Measurements from ENCODE around the gene CAPN12. TPM values are rescaled to one million over a fixed set of nuclear protein-coding genes. Genes with fewer than 3 reads are reported as not detected.
A peak's percentile ranks its signal among the peaks of the same experiment; 100 is the strongest.

Gene CAPN12
- total RNA-seq, 1 donor from 2014 or later, result 12.4 TPM

GRCh38 chr19:38736036-38736412, 8.2 kb downstream of the CAPN12 start:
- no peak for TF ChIP-seq CTCF (IDR thresholded peaks at IDR 0.05)
- ChIA-PET CTCF (no interaction called here), POLR2A (interaction anchor here (0.6 to 4.1 kb wide), 4 partner anchors 34 to 710 kb away, joined by 3 to 28 read pairs (median 10); partner anchors contain the start of genes HNRNPL and SUPT5H)
- DNase-seq, result peak; percentile 57
- ATAC-seq (ENCODE audit: low read depth), result peak; percentile 43
- intact Hi-C loops (cut with micrococcal nuclease), result loop anchor here (1.0 to 10.0 kb wide), 6 partner anchors 33 to 362 kb away; partner anchors contain the start of genes ACTN4, ECH1 and PSMD8
- Mint-ChIP-seq H3K27me3 (no peaks in the 10 kb centered on the region), H3K4me1 (peaks cover 38% of the 10 kb centered on the region), H3K4me3 (peak overlapping the region; percentile 72), H3K36me3 (ENCODE audit: low read depth) (peaks cover 4% of the 10 kb centered on the region), H3K9me3 (no peaks in the 10 kb centered on the region), H3K27ac (peak overlapping the region; percentile 56)

GRCh38 chr19:38735257-38735686, 9.0 kb downstream of the CAPN12 start:
- no peaks in the 10 kb centered on the region for H3K27me3 Mint-ChIP-seq
- H3K36me3 Mint-ChIP-seq (ENCODE audit: low read depth), result peaks cover 8% of the 10 kb centered on the region
- POLR2A ChIA-PET, result interaction anchor here (0.6 to 4.1 kb wide), 15 partner anchors 35 to 700 kb away, joined by 3 to 28 read pairs (median 5); partner anchors contain the start of genes ACTN4, ECH1, EIF3K and HNRNPL
- H3K4me3 Mint-ChIP-seq, result peak overlapping the region; percentile 82
- peaks cover 38% of the 10 kb centered on the region for H3K4me1 Mint-ChIP-seq
- intact Hi-C loops (cut with micrococcal nuclease), result loop anchor here (1.0 to 10.0 kb wide), 6 partner anchors 97 to 332 kb away; partner anchors contain the start of genes ECH1, FAM98C, NFKBIB and SIRT2
- ATAC-seq (ENCODE audit: low read depth) (peak; percentile 31), DNase-seq (peak; percentile 49)
- H3K27ac Mint-ChIP-seq, result peak overlapping the region; percentile 90
- H3K9me3 Mint-ChIP-seq, result no peaks in the 10 kb centered on the region
- TF ChIP-seq CTCF (IDR thresholded peaks at IDR 0.05), result no peak
- CTCF ChIA-PET, result interaction anchor here (1.1 to 3.0 kb wide), 4 partner anchors 132 to 332 kb away, joined by 3 to 25 read pairs (median 5); partner anchors contain the start of genes FAM98C, MRPS12 and SARS2

- TF ChIP-seq CTCF (IDR thresholded peaks at IDR 0.05), result no peak
- H3K36me3 Mint-ChIP-seq (ENCODE audit: low read depth), result peaks cover 12% of the 10 kb centered on the region
- H3K27me3 Mint-ChIP-seq, result no peaks in the 10 kb centered on the region
- intact Hi-C loops (cut with micrococcal nuclease), result loop anchor here (1.0 to 10.0 kb wide), 7 partner anchors 98 to 332 kb away; partner anchors contain the start of genes ECH1, FAM98C, MRPS12 and NFKBIB
- H3K4me3 Mint-ChIP-seq, result peak overlapping the region; percentile 82
- ATAC-seq (ENCODE audit: low read depth), result peak; percentile 19
- CTCF ChIA-PET, result interaction anchor here (1.1 to 3.0 kb wide), 4 partner anchors 132 to 332 kb away, joined by 3 to 25 read pairs (median 5); partner anchors contain the start of genes FAM98C, MRPS12 and SARS2
- POLR2A ChIA-PET, result interaction anchor here (0.6 to 4.1 kb wide), 17 partner anchors 8 to 701 kb away, joined by 3 to 28 read pairs (median 5); partner anchors contain the start of genes ACTN4, ECH1, EIF3K and HNRNPL
- peak overlapping the region; percentile 90 for H3K27ac Mint-ChIP-seq
- H3K9me3 Mint-ChIP-seq, result no peaks in the 10 kb centered on the region
- peak; percentile 38 for DNase-seq
- peaks cover 40% of the 10 kb centered on the region for H3K4me1 Mint-ChIP-seq
Observed at GRCh38 chr19:38734426-38735256, 9.6 kb downstream of the CAPN12 start.

GRCh38 chr19:38734176-38734425, 10.2 kb downstream of the CAPN12 start:
- Mint-ChIP-seq H3K27me3 (no peaks in the 10 kb centered on the region), H3K36me3 (ENCODE audit: low read depth) (peaks cover 15% of the 10 kb centered on the region), H3K4me3 (peak overlapping the region; percentile 82), H3K9me3 (no peaks in the 10 kb centered on the region), H3K27ac (peak overlapping the region; percentile 90), H3K4me1 (peaks cover 42% of the 10 kb centered on the region)
- ATAC-seq (ENCODE audit: low read depth), result no peak
- intact Hi-C loops (cut with micrococcal nuclease), result loop anchor here (1.0 to 10.0 kb wide), 4 partner anchors 97 to 331 kb away; partner anchors contain the start of genes FAM98C, MRPS12 and SARS2
- ChIA-PET POLR2A (interaction anchor here (0.6 to 4.1 kb wide), 13 partner anchors 8 to 702 kb away, joined by 3 to 28 read pairs (median 5); partner anchors contain the start of genes EIF3K, HNRNPL, MRPS12 and PSMD8), CTCF (interaction anchor here (1.1 to 3.0 kb wide), 3 partner anchors 133 to 331 kb away, joined by 3 to 25 read pairs (median 6); partner anchors contain the start of genes FAM98C, MRPS12 and SARS2)
- TF ChIP-seq CTCF (IDR thresholded peaks at IDR 0.05), result no peak
- no peak for DNase-seq
